ENCODE data around the gene WDFY4.

Gene WDFY4

GRCh38 chr10:48905311-48905710, 220.6 kb downstream of the WDFY4 start:
- no peak for DNase-seq (ENCODE audit: low read depth, low spot score)

- no peak for DNase-seq (ENCODE audit: low read depth, low spot score)
Observed at GRCh38 chr10:48906841-48907240, 222.2 kb downstream of the WDFY4 start.

GRCh38 chr10:48907730-48908129, 223.1 kb downstream of the WDFY4 start:
- DNase-seq (ENCODE audit: low read depth, low spot score): no peak

GRCh38 chr10:48910548-48910947, 225.9 kb downstream of the WDFY4 start:
- DNase-seq (ENCODE audit: low read depth, low spot score): no peak

GRCh38 chr10:48913674-48914073, 229.0 kb downstream of the WDFY4 start:
- no peak for DNase-seq (ENCODE audit: low read depth, low spot score)

GRCh38 chr10:48923748-48924147, 239.1 kb downstream of the WDFY4 start:
- no peak for DNase-seq (ENCODE audit: low read depth, low spot score)

- no peak for DNase-seq (ENCODE audit: low read depth, low spot score)
Observed at GRCh38 chr10:48924988-48925387, 240.3 kb downstream of the WDFY4 start.

- DNase-seq (ENCODE audit: low read depth, low spot score): no peak
Observed at GRCh38 chr10:48926255-48926654, 241.6 kb downstream of the WDFY4 start.

GRCh38 chr10:48926764-48927540, 242.3 kb downstream of the WDFY4 start:
- no peak for DNase-seq (ENCODE audit: low read depth, low spot score)

- DNase-seq (ENCODE audit: low read depth, low spot score): no peak
Observed at GRCh38 chr10:48929413-48929990, 244.8 kb downstream of the WDFY4 start.

GRCh38 chr10:48931188-48931587, 246.5 kb downstream of the WDFY4 start:
- DNase-seq (ENCODE audit: low read depth, low spot score): no peak

GRCh38 chr10:48932831-48933664, 248.4 kb downstream of the WDFY4 start:
- no peak for DNase-seq (ENCODE audit: low read depth, low spot score)

- no peak for DNase-seq (ENCODE audit: low read depth, low spot score)
Observed at GRCh38 chr10:48934672-48935501, 250.2 kb downstream of the WDFY4 start.

GRCh38 chr10:48935577-48935976, 250.9 kb downstream of the WDFY4 start:
- no peak for DNase-seq (ENCODE audit: low read depth, low spot score)

GRCh38 chr10:48937796-48938195, 253.1 kb downstream of the WDFY4 start:
- DNase-seq (ENCODE audit: low read depth, low spot score): no peak

- no peak for DNase-seq (ENCODE audit: low read depth, low spot score)
Observed at GRCh38 chr10:48938281-48938680, 253.6 kb downstream of the WDFY4 start.

GRCh38 chr10:48938990-48939536, 254.4 kb downstream of the WDFY4 start:
- no peak for DNase-seq (ENCODE audit: low read depth, low spot score)

GRCh38 chr10:48939790-48940325, 255.2 kb downstream of the WDFY4 start, which contains the start of gene LRRC18:
LRRC18 (minus strand) TSS chr10:48939840; CDS start chr10:48914155, 25,685 bp downstream.
- DNase-seq (ENCODE audit: low read depth, low spot score): no peak

GRCh38 chr10:48940372-48940771, 255.7 kb downstream of the WDFY4 start:
- DNase-seq (ENCODE audit: low read depth, low spot score): no peak

- DNase-seq (ENCODE audit: low read depth, low spot score): peak; percentile 40
Observed at GRCh38 chr10:48940958-48941357, 256.3 kb downstream of the WDFY4 start.
